CMK (cell line): Measurements from ENCODE around the gene BNIP3.
"Not testable (repeated sequence)": the region's sequence is repeated elsewhere in the genome, so short reads cannot be mapped to it uniquely, and the experiment has no call there.

ENCODE experiments used
- DNase-seq: peaks from one replicate; pipeline ENCODE4 v3.0.0-alpha.2; 2010; ENCODE audit warnings: low read depth

The BNIP3 gene

DNA sequence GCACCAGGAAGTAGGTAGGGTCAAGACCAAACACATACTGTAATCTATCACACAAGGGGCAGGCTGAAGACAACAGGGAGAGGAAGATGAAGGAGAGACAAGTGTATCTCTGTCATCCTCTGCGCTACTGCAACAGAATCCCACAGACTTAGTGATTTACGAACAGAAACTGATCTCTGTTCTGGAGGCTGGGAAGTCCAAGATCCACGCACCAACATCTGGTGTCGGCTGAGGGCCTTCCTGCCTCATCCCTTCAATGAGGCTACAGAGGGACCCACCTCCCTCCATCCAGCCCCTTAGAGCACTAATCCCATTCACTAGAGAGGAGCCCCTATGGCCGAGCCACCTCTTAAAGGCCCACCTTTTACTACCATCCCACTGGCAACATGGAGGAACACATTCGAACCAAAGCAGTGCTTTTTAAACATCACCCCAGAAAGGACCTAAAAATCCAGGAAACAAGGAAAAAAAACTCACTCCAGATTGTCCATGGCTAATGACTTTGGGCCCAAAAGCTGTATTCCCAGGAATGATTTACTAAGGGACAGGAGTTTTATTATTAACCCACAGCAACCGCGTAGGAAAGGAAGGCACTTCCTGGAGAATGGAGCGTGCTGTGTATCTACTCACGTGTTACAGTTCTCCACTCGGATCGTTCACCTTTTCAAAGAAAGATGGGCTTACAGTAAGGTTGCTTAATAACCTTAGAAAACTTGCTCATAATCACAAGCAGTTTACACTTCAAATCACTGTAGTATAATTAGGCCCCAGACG lies 4.2 kb downstream of the BNIP3 start:
- no peak for DNase-seq

DNA sequence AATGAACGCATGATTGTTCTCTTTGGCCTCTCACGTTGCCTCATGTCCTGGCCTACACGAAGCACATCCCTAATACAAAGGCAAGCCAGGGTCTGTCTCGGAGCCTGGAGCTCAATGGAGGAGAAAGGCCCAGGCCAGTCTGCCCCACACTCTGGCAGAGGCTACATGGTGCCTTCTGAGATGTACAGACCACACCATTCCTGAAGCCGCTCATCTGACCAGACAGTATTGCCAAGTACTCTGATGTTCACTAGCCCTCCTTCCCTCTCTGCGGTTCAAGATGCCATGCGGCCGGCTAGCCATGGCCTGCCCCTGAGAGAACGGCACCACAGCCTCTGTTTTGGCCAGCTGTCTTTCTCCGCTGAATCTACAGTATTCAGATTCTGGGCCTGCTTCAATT lies 5.9 kb downstream of the BNIP3 start:
- DNase-seq, result no peak

DNA sequence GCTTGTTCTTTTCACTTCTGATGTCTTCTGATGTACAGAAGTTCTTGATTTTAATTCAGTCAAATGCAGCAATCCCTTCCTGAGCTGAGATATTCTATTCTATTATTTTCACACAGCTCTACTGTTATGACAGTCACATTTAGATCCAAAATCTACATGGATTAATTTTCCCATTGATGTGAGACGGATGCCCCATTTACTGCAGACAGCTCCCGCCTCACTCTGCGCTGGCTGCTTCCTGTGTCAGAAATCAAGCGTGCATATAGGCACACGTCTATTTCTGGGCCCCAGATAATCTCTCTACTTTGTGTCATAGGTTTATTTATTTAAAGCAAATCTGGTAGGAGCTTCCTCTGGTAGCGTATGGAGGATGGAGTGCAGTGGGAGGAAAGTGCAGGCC lies 6.7 kb downstream of the BNIP3 start:
- no peak for DNase-seq

DNA sequence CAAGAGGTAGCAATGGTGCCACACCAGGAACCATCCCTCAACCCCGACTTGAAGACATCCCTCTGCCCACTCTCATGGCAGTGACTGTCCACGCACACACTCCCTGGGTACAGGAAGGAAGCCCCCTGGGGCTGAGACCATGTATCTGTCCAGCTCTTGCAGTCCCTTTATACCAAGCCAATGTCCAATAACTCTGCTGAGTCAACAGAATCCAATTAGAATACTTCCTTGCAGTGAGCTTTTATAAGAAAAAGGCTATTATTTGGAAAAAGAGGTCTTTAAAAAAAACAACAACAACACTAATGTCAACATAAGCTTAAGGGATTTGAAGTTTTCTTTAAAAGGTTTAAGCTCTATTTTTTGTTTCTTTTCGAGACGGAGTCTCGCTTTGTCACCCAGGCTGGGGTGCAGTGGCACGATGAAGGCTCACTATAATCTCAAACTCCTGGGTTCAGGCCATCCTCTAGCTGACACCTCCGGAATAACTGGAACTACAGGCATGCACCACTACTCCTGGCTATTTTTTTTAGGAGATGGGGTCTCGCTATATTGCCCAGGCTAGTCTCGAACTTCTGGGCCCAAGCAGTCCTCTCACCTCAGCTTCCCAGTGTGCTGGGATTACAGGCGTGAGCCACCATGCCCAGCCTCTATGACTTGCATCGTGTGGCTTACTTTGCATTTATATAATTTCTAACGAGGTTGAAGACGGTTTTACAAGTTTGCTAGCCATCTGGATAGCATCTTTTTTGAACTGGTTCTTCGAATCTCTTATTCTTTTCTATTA lies 7.5 kb downstream of the BNIP3 start:
- DNase-seq, result no peak

DNA sequence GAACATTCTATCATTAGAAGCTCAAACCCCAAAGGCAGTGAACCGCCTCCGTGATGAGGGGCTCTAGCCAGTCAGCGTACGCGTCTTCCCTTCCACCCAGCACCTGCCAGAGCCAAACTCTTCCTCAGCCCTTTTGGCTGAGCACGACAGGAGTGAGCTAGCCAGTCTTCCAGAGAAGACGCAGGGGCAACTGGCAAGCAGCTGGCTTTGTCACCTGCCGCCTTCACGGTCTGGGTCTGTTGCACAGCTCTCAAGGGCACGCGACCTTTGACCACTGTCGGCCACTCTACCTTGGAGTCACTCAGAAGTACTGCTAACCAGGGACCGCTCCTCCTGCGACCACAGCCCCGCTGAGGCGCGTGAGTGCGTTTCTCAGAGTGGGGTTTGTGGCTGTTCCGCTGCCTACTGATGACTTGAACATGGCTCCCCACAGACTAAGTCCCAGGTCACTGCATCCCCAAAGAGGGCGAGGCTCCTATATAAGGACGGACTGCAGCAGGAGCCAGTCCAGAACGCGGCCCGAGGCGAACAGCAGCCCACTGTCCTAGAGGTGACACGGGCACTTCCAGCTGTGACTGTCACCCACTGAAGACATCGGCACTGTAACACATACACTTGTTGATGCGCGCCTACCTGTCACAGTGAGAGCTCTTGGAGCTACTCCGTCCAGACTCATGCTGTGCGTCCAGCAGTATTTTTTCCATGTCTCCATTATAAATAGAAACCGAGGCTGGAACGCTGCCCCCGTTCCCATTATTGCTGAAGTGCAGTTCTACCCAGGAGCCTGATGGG lies 8.4 kb downstream of the BNIP3 start:
- DNase-seq, result no peak

DNA sequence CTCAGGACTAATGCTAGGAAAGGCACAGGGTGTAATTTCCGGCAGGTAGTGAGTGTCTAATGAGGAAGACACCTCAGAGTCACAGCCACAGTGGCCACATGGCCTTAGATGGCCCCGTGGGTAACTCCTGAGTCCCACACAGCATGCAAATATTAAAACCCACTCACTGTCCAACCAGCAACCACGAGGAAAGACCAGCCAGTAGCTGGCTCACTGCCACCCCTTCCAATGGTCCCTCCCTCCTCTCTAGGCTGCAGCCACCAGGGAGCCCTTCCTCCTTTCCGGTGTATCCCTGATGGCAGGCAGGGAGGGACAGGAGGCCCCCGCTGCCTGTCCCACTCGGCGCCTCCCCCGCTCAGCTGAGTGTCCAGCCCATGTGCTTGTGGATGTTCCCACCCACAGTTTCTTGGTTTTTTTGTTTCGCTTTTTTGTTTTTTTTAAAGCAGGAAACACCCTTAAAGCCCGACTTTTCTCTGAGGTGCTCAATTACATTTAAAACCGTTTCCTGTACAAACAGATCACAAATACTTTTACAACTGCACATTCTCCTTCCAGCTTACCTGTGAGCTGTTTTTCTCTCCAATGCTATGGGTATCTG lies 9.2 kb downstream of the BNIP3 start:
- no peak for DNase-seq

DNA sequence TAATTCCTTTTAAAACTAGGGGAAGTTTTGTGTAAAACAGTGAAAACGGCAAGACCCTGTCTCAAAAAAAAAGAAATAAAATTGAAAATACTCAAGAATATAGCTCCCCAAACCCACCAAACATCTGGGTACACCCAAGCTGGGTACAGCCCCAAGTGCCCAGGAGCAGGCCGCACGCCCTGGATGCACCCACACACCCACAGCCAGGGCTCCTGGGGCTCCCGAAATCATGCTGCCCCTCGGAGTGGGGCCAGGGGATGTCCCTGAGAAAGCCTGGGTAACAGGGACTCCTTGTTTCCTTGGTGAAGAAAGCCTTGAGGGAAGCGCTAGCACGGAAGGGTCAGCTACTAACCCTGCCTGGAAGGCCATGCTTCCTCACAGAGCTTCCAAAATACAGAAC lies 10.1 kb downstream of the BNIP3 start:
- DNase-seq, result no peak

DNA sequence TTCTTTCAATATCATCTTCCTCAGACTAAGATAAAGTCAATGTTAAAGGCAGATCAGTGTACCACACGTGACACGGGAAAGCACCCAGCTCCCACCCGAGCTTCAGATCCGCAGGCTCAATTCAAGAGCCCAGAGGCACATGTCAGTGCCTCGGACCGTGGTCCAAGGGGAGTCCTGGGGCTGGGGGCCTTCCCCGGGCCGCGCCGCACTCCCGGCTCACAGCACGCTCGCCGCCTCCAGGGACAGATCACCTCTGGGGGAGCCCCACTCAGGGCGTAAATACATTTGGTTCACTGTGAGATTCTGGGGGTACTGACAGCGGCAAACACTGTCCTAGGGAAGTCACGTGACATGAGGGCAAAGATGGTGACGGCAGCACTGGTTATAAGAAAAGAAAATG lies 10.8 kb downstream of the BNIP3 start:
- DNase-seq, result no peak

DNA sequence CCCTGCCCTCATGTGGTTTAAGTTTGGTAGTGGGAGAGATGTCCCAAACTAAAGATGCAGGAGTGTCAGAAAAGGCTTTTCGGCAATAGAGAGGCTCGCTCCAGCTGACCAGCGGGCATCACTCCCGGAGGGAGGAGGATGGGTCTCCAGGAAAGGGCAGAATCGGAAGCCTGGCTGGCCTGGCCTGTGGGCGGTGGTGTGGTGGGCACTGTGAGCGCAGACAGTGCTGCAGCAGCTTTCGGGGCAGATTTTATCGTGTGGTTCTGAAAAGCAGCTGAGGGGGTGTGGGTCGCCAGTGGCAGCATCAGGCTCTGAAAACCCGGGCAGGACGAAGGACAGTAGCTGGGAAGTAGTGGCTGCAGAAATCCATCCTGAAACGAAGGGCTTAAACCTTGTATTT lies 12.8 kb downstream of the BNIP3 start:
- DNase-seq, result no peak

DNA sequence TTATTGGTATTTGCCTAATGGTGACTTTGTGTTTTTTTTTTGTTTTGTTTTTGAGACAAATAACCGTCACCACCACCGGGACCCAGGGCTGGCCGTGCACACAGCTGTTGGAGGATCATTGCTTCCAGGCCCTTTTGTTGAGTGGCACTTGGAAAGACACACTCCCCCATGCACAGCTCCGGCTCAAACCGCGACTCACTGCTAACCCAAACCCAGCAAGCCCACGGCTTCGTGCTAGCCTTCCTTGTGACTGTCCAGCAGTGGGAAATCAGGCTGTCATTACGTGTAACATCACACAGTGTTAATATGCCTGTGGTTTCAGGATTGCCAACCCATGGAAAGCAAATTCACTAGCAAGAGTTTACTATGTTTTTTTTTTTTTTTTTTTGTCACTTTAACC lies 17.4 kb downstream of the BNIP3 start:
- DNase-seq, result no peak

DNA sequence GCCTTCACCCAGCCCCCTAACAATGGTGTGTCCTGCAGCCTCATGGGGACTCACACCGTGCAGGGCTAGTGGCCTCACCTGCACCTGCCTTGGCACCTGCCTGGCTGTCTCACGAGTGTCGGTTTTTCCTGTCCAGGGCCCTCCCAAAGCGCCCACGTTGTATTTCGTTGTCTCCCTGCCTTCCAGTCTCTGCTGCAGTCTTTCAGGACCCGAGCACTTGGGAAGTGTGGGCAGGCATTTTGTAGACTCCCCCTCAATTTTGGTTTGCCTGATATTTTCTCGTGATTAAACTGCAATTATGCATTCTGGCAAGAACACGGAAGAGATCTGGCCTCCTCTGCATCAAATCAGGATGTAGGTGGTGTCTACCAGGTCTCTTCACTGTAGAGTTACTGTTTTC lies 17.9 kb downstream of the BNIP3 start:
- DNase-seq, result no peak

DNA sequence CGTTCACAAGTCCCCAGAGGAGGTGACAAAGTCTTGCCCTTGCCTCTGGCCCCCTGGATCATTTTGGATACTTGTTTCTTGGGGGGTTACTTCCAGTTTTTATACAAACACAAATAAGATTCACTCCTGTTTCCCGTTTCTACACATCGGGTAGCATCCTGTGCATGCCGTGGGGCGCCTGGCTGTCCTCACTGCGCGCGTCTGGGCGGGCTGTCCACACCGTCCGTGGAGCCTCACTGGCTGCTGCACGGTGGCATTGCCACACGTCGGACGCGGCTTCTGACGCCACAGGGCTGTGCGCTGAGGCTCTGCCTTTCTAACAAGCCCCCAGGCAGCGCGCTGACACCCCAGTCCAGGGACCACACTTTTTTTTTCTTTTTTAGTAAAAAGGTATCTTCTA lies 18.4 kb downstream of the BNIP3 start:
- no peak for DNase-seq

DNA sequence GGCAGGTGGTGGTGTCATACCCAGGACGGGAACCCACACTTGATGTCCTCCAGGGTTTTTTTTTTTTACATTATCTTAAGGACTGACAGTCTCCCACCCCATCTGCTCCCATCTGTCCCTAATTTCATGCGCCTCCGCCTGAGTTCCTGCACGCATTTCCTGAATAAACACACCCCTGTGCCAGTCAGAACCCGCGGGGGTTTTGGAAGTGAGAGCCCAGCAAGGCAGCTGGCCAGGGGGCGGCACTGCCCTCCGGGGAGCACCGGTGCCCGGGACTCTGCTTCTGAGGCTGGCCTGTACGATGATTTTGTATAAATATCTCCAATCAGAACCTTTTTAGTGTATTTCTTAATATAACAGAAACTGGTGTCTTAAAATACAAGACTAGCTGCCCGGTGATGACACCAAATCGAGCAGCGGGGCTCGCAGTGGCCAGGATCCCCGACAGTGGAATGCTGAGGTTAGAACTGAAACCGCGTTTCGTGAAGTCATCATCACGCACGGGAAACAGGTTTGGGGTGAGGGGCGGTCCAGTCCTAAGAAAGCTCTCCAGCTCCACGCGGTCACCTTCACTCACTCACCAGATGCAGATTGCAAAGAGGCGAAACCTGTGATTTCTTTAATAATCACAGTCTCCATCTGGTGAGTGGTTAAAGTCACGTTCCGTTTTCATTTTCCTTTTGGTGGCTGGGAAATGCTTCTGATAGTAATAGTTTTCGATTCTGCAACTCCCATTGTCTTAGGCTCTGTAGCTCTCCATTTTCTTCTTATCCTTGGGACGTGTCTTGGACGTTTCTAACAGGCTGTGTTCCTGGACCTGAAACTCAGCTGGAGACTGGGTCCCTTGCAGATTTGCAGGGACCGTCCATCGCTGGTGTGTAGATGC lies 19.7 kb downstream of the BNIP3 start:
- no peak for DNase-seq

DNA sequence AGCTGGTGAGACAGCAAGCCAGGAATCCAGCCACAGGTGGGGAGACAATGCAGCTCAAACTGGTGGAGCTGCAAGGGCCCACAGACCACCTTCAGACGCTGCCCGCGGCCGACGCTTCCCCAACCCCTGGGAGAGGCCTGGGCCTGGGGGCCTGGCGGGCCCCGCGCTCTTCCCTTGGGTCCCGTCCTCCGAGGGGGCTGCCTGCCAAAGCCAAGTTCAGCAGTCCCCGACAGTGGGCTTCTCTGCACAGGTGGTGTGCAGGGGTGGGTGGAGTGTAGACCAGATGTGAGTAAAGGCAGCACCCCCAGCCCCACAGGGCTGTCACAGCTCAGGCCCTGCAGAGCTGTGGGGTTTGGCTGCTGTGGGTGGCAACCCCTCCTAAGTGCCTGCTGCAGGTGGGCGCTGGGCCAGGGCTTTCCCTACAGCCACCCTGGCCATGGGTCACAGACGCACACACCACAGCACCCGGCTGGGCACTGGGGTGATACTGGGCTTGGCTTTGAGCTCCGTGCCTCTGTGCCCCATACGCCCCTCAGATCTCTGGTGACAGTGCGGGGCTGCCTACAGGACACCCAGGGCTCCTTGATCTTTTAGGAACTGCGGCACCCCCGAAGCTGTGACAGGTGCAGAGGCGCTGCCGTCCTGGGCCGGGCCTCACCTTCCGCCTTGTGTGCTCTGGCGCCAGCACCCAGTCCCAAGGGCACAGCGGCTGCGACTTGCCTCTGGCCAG lies 20.5 kb downstream of the BNIP3 start:
- DNase-seq, result no peak

DNA sequence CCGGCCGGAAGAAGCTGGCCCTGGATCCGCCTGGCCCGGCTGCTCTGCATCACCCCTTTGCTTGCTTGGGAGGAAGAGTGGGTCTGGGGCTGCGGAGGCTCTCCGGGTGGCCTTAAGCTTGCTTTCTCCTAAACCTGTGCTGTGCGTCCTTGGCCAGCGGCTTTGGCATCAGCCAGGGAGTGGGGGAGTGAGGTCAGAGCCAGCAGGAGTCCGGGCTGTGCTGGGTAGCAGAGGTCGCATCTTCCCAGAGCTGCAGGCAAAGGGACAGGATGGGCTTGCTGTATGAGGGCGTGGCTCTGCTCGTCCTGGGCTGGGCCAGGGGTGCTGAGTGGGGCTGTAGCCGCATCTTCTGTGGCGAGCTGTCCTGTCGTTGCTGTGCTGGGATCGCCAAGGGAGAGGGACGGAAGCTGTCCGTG lies 21.1 kb downstream of the BNIP3 start:
- DNase-seq, result no peak

DNA sequence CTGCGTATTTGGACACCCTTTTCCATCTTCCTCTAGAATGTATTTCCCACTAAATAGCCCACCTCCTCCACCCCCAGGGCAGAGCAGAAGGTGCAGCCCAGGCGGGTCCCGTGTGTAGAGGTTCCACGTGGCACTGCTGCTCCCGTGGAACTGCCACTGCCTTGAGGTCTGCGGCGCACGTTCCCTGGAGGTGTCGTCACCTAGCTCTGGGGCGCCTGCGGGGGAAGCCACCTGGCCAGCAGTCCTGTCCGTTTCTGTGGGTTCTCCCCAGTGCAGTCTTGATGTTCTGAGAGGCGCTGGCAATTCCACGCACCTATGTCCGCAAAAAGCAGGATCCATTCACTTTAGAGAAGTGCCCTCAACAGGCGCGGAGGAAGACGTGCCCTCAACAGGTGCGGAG lies 21.9 kb downstream of the BNIP3 start:
- no peak for DNase-seq

DNA sequence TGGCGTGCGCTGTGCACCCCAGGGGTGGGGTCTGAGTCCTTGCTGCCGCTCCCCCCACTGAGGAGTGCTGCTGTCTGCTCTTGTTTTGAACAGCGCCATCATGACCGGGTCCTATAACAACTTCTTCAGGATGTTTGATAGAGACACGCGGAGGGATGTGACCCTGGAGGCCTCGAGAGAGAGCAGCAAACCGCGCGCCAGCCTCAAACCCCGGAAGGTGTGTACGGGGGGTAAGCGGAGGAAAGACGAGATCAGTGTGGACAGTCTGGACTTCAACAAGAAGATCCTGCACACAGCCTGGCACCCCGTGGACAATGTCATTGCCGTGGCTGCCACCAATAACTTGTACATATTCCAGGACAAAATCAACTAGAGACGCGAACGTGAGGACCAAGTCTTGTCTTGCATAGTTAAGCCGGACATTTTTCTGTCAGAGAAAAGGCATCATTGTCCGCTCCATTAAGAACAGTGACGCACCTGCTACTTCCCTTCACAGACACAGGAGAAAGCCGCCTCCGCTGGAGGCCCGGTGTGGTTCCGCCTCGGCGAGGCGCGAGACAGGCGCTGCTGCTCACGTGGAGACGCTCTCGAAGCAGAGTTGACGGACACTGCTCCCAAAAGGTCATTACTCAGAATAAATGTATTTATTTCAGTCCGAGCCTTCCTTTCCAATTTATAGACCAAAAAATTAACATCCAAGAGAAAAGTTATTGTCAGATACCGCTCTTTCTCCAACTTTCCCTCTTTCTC lies 26.0 kb downstream of the BNIP3 start:
- DNase-seq, result no peak

DNA sequence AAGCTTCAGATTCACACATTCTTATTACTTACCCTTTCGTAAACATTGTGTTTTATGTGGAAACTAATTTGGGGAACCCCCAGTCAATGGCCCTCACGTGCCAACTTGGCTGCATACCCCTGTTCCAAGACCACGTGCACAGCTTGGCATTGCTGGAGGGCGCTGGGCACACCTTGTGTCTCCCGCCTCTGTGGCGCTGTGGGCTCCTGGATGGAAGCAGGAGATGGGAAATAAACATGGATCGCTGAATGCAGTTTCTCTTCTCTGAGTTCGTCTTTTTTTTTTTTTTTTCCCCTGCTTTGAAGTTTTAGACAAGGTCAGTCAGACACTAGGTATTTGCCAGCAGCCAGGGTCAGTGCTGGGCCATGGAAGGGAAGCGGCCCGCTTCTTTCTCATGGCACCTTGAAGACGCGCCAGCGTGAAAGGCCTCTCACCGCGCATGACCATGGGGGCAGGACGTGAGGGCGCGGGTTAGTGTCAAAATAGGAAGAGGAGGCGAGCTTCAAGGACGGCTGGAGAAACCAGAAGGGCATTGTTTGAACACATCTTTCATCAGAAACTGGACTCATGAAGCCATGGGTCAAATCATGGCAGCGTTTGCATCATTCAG lies 27.3 kb downstream of the BNIP3 start:
- DNase-seq, result no peak

DNA sequence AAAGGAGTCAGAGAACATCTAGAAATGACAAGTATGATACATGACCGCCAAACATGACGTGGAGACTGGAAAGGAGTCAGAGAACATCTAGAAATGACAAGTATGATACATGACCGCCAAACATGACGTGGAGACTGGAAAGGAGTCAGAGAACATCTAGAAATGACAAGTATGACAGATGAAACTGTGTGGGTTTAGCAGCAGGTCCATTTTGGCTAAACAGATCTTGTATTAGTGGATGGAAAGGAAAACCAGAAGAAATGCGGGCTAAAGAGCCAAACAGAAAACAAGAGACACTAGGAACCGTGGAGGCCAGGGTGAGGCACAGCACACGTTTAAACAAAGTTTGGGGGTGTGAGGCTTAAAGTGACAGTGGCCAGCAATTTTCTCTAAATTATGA lies 31.8 kb downstream of the BNIP3 start:
- DNase-seq, result not testable (repeated sequence)
